HCT116 (cell line): ENCODE results near the gene CHEK2. TPM values are rescaled to one million over a fixed set of nuclear protein-coding genes. Genes with fewer than 3 reads are reported as not detected.

Experiments used
- ATAC-seq: fragments of 200-7000 bp; cut with Tn5 transposase; 2 replicates; pipeline ENCODE4 v1.9.1; 2020; ENCODE audit warnings: mild to moderate bottlenecking, moderate library complexity
- BruUV-seq: library from RNA; stranded (reverse); fragments of 400-500 nt; replicated peaks from 2 replicates; lab custom pipeline; 2021; lab: Mats Ljungman, UMichigan
- CTCF ChIA-PET: fragments of 300-600 bp; sonication (Branson Sonifier 250); formaldehyde crosslinking; loops from one replicate; lab custom pipeline; 2021; ENCODE audit warnings: antibody characterized with exemption; lab: Charles Lee
- POLR2A ChIA-PET: fragments of 300-600, 350-600 bp; sonication (Branson Sonifier 250); formaldehyde crosslinking; loops from one replicate; lab custom pipeline; 2021; ENCODE audit warnings: antibody characterized with exemption; lab: Charles Lee
- RAD21 ChIA-PET, 2 experiments: fragments of 300-600 bp; sonication (Branson Sonifier 250); formaldehyde crosslinking; loops; one replicate each; lab custom pipeline; 2023; ENCODE audit warnings: low total read pairs in 2 of 2; ENCODE audit not compliant: uncharacterized antibody in 2 of 2, unreplicated experiment in 2 of 2, low non-redundant PET in 1 of 2; lab: Charles Lee
- DNase-seq: peaks from one replicate; pipeline ENCODE4 v3.0.0-alpha.2; 2010; ENCODE audit warnings: low read depth, low spot score
- H2AFZ ChIP-seq: fragments of 200-600 bp; shearing (Covaris generic), sonication (generic); 2 replicates; pipeline ENCODE4 v1.6.1; 2017; ENCODE audit warnings: low read depth, mixed run types, mixed read lengths, antibody characterized with exemption, low read length; ENCODE audit not compliant: poor library complexity, severe bottlenecking
- H3K27ac ChIP-seq: 2 replicates; pipeline ENCODE4 v1.5.1; 2012; ENCODE audit warnings: low read depth, low read length
- H3K27me3 ChIP-seq: fragments of 200-600 bp; sonication (generic); 2 replicates; pipeline ENCODE4 v1.6.1; 2016; ENCODE audit warnings: mixed run types, low read length, mixed read lengths; ENCODE audit not compliant: insufficient read depth
- H3K36me3 ChIP-seq, 2 experiments: fragments of 200-500 bp in 1 of 2; fragments of 200-600 bp in 1 of 2; sonication (Bioruptor generic) in 1 of 2; sonication (generic) in 1 of 2; 2 replicates each; pipeline versions ENCODE4 v1.5.1 to v1.6.1; 2014 to 2016; ENCODE audit warnings: low read length in 2 of 2, inconsistent platforms in 1 of 2, mixed read lengths in 1 of 2, mixed run types in 1 of 2; ENCODE audit not compliant: insufficient read depth in 2 of 2, control insufficient read depth in 1 of 2
- H3K4me1 ChIP-seq, 2 experiments: fragments of 200-600 bp in 1 of 2; sonication (generic) in 1 of 2; 2 replicates each; pipeline versions ENCODE4 v1.5.1 to v1.6.1; 2012 to 2017; ENCODE audit warnings: low read length in 2 of 2, inconsistent platforms in 1 of 2, mild to moderate bottlenecking in 1 of 2, mixed read lengths in 1 of 2, mixed run types in 1 of 2, moderate library complexity in 1 of 2; ENCODE audit not compliant: insufficient read depth in 2 of 2, control insufficient read depth in 1 of 2
- H3K4me2 ChIP-seq: fragments of 200-600 bp; sonication (generic); 2 replicates; pipeline ENCODE4 v1.6.1; 2017; ENCODE audit warnings: mixed run types, low read length, mixed read lengths
- H3K4me3 ChIP-seq, 2 experiments: fragments of 200-600 bp in 1 of 2; sonication (generic) in 1 of 2; replicated peaks in 1 of 2; 2 replicates each; pipeline ENCODE4 v1.5.1; 2011 to 2016; ENCODE audit warnings: low read length in 2 of 2, control low read depth in 1 of 2, low read depth in 1 of 2, mild to moderate bottlenecking in 1 of 2, mixed read lengths in 1 of 2, mixed run types in 1 of 2
- H3K79me2 ChIP-seq: fragments of 200-600 bp; sonication (generic); 2 replicates; pipeline ENCODE4 v1.6.1; 2017; ENCODE audit warnings: mild to moderate bottlenecking, mixed run types, low read length, moderate library complexity, mixed read lengths; ENCODE audit not compliant: insufficient read depth
- H3K9ac ChIP-seq: fragments of 200-600 bp; sonication (generic); 2 replicates; pipeline ENCODE4 v1.6.1; 2016; ENCODE audit warnings: low read length, mixed read lengths
- H3K9me2 ChIP-seq: fragments of 200-600 bp; sonication (generic), shearing (Covaris generic); 2 replicates; pipeline ENCODE4 v1.6.1; 2017; ENCODE audit warnings: mixed run types, mild to moderate bottlenecking, moderate library complexity; ENCODE audit not compliant: insufficient read depth
- H3K9me3 ChIP-seq, 2 experiments: fragments of 200-500 bp in 1 of 2; fragments of 200-600 bp in 1 of 2; sonication (Bioruptor generic) in 1 of 2; sonication (generic) in 1 of 2; 2 replicates each; pipeline ENCODE4 v1.6.1; 2014 to 2017; ENCODE audit warnings: low read length in 2 of 2, mixed read lengths in 2 of 2, inconsistent platforms in 1 of 2, low read depth in 1 of 2, mild to moderate bottlenecking in 1 of 2, mixed run types in 1 of 2, moderate library complexity in 1 of 2; ENCODE audit not compliant: control insufficient read depth in 1 of 2, insufficient read depth in 1 of 2
- H4K20me1 ChIP-seq: fragments of 200-600 bp; sonication (generic), shearing (Covaris generic); 2 replicates; pipeline ENCODE4 v1.6.1; 2017; ENCODE audit warnings: mixed run types, mild to moderate bottlenecking, moderate library complexity; ENCODE audit not compliant: insufficient read depth
- ATF3 ChIP-seq: IDR thresholded peaks from 2 replicates; pipeline ENCODE4 v1.6.1; 2012
- CBX3 ChIP-seq: IDR thresholded peaks from 2 replicates; pipeline ENCODE4 v1.6.1; 2012; ENCODE audit warnings: low read depth
- CEBPB ChIP-seq: IDR thresholded peaks from 2 replicates; pipeline ENCODE4 v1.6.1; 2012; ENCODE audit warnings: low read depth
- EZH2 ChIP-seq: fragments of 200-600 bp; sonication (generic); IDR thresholded peaks from 2 replicates; pipeline ENCODE4 v1.6.1; 2017; ENCODE audit warnings: antibody characterized with exemption, mixed run types
- EZH2phosphoT487 ChIP-seq: fragments of 200-600 bp; IDR thresholded peaks from 2 replicates; pipeline ENCODE4 v1.6.1; 2018; ENCODE audit warnings: antibody characterized with exemption, borderline replicate concordance
- FOSL1 ChIP-seq: IDR thresholded peaks from 2 replicates; pipeline ENCODE4 v1.6.1; 2012; ENCODE audit warnings: low read depth
- MAX ChIP-seq: IDR thresholded peaks from 2 replicates; pipeline ENCODE4 v1.6.1; 2012
- POLR2A ChIP-seq: IDR thresholded peaks from 2 replicates; pipeline ENCODE4 v1.7.0; 2011; ENCODE audit warnings: borderline replicate concordance; ENCODE audit not compliant: insufficient read depth, insufficient read length; ENCODE audit errors: extremely low read depth
- POLR2AphosphoS5 ChIP-seq: IDR thresholded peaks from 2 replicates; pipeline ENCODE4 v1.6.1; 2011; ENCODE audit warnings: mild to moderate bottlenecking, low read depth, low read length, moderate library complexity
- RAD21 ChIP-seq: IDR thresholded peaks from 2 replicates; pipeline ENCODE4 v1.6.1; 2012; ENCODE audit warnings: low read depth, mild to moderate bottlenecking
- SP1 ChIP-seq: IDR thresholded peaks from 2 replicates; pipeline ENCODE4 v1.6.1; 2012; ENCODE audit warnings: low read depth
- SRF ChIP-seq: IDR thresholded peaks from 2 replicates; pipeline ENCODE4 v1.6.1; 2012; ENCODE audit warnings: low read depth
- TCF7L2 ChIP-seq: IDR thresholded peaks from 2 replicates; pipeline ENCODE4 v1.7.0; 2011; ENCODE audit warnings: borderline replicate concordance, inconsistent platforms; ENCODE audit not compliant: insufficient read depth, insufficient read length; ENCODE audit errors: extremely low read depth
- YY1 ChIP-seq: IDR thresholded peaks from 2 replicates; pipeline ENCODE4 v1.6.1; 2011; ENCODE audit warnings: low read length, low read depth, moderate library complexity, mild to moderate bottlenecking; ENCODE audit not compliant: insufficient replicate concordance; ENCODE audit errors: extremely low read depth
- ZBTB33 ChIP-seq: IDR thresholded peaks from 2 replicates; pipeline ENCODE4 v1.6.1; 2011; ENCODE audit warnings: mild to moderate bottlenecking, low read length, moderate library complexity; ENCODE audit not compliant: insufficient replicate concordance; ENCODE audit errors: extremely low read depth
- ZNF274 ChIP-seq: fragments of 200-500 bp; sonication (Bioruptor generic); IDR thresholded peaks from 2 replicates; pipeline ENCODE4 v1.6.1; 2014; ENCODE audit warnings: mild to moderate bottlenecking, low read depth, low read length, inconsistent platforms
- intact Hi-C: fragments of 100-400 bp; cut with micrococcal nuclease; formaldehyde crosslinking; loops from 2 replicates; pipeline ENCODE4 v1.10.0; 2022
- total RNA-seq: library from RNA; stranded (reverse); gene quantifications from one replicate; pipeline ENCODE4 v1.2.1, GENCODE V29; 2021; ENCODE audit not compliant: unreplicated experiment
- TF ChIP-seq, protein P1 (sequence below): IDR thresholded peaks from 2 replicates; pipeline ENCODE4 v1.6.1; 2012; ENCODE audit warnings: low read depth

CHEK2 gene
- total RNA-seq, 1 experiment from 2014 or later: 47.1 TPM

DNA sequence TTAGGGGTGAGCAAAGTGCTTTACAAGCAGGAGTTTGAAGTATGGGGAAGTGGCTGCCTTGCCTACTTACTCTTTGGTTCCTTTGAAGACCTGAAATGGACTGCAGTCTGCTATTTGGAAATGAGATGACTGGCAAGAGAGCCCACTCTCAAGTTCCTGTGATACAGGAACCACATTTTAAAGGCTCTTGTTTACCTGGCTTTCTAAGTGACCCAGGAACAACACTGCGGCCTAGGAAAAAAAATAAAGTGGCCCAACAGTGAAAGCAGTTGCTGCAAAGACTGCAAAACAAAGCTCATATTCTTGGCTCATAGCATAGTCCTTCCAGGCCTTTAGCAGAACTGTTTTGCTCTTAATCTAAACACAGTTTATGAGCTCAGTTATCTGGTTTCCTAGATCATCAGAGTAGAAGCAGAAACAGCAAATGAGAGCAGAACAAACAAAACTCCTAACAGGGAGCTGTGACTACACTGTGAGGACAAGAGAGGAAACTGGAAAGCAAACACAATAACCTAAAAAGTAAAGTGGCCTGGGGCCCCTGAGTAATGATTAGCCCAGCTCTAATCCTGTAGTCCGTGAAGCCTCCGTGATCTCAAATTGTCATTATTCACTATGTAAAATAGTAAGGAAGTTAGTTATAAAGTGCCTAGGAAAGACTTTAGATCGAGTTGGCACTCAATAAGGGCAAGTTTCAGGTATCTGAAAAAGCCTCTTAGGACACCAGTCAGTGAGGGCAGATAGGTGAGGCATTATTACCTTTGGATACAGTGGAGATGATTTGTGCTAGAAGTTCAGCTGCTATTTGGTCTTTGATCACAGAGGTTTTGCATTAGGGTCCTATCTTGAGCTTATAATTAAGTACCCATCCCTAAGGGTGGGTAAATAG, 42.4 kb upstream of the CHEK2 start:
- ChIA-PET POLR2A (no interaction called here), RAD21 (interaction anchor here in 1 of 2 experiments (0.6 kb wide), 1 partner anchor 165 kb away, joined by 3 read pairs; no protein-coding TSS in a partner anchor), CTCF (interaction anchor here (1.1 kb wide), 1 partner anchor 183 kb away, joined by 3 read pairs; no protein-coding TSS in a partner anchor)
- Histone ChIP-seq H3K27me3 (no peaks in the 10 kb centered on the region), H3K9me3 (no peaks in the 10 kb centered on the region), H3K4me3 (no peak overlapping the region), H3K36me3 (peaks cover 46 to 51% of the 10 kb centered on the region in 2 experiments), H3K4me2 (no peak overlapping the region), H3K27ac (no peak overlapping the region), H3K9me2 (no peaks in the 10 kb centered on the region), H3K4me1 (no peaks in the 10 kb centered on the region), H2AFZ (no peak overlapping the region), H3K79me2 (peaks cover 34% of the 10 kb centered on the region), H3K9ac (no peak overlapping the region), H4K20me1 (no peaks in the 10 kb centered on the region)
- ATAC-seq (no peak), DNase-seq (no peak)
- no TSS peak for BruUV-seq
- intact Hi-C loops: no loop called here
- TF ChIP-seq CBX3: no peak
- TF ChIP-seq YY1: no peak
- no peak for TF ChIP-seq TCF7L2
- TF ChIP-seq ATF3: no peak
- TF ChIP-seq SRF: no peak
- TF ChIP-seq POLR2A: no peak
- no peak for TF ChIP-seq SP1
- TF ChIP-seq MAX: no peak
- TF ChIP-seq, protein P1, sequence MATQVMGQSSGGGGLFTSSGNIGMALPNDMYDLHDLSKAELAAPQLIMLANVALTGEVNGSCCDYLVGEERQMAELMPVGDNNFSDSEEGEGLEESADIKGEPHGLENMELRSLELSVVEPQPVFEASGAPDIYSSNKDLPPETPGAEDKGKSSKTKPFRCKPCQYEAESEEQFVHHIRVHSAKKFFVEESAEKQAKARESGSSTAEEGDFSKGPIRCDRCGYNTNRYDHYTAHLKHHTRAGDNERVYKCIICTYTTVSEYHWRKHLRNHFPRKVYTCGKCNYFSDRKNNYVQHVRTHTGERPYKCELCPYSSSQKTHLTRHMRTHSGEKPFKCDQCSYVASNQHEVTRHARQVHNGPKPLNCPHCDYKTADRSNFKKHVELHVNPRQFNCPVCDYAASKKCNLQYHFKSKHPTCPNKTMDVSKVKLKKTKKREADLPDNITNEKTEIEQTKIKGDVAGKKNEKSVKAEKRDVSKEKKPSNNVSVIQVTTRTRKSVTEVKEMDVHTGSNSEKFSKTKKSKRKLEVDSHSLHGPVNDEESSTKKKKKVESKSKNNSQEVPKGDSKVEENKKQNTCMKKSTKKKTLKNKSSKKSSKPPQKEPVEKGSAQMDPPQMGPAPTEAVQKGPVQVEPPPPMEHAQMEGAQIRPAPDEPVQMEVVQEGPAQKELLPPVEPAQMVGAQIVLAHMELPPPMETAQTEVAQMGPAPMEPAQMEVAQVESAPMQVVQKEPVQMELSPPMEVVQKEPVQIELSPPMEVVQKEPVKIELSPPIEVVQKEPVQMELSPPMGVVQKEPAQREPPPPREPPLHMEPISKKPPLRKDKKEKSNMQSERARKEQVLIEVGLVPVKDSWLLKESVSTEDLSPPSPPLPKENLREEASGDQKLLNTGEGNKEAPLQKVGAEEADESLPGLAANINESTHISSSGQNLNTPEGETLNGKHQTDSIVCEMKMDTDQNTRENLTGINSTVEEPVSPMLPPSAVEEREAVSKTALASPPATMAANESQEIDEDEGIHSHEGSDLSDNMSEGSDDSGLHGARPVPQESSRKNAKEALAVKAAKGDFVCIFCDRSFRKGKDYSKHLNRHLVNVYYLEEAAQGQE: no peak
- TF ChIP-seq CEBPB: no peak
- no peak for TF ChIP-seq RAD21
- no peak for TF ChIP-seq ZBTB33
- TF ChIP-seq ZNF274: no peak
- TF ChIP-seq FOSL1: no peak
- no peak for TF ChIP-seq EZH2
- no peak for TF ChIP-seq POLR2AphosphoS5
- TF ChIP-seq EZH2phosphoT487: no peak
